DMS 273 (cell line): ENCODE data around the gene ARMC9.
"Not testable (repeated sequence)": the region's sequence is repeated elsewhere in the genome, so short reads cannot be mapped to it uniquely, and the experiment has no call there.

Source experiments
- DNase-seq: peaks from one replicate; lab custom pipeline; 2025; ENCODE audit not compliant: unreplicated experiment; lab: John Stamatoyannopoulos, UW

ARMC9 gene

GRCh38 chr2:231395188-231396057 lies 197.0 kb downstream of the ARMC9 start, which contains the start of gene B3GNT7:
Gene B3GNT7, plus strand, starts transcription at chr2:231395710. Its CDS starts 94 bp downstream, at chr2:231395804.
- DNase-seq = peak; percentile 37

- no peak for DNase-seq
These were observed 197.8 kb downstream of the ARMC9 start for GRCh38 chr2:231396058-231396821.

- DNase-seq = no peak
These were observed 198.8 kb downstream of the ARMC9 start for GRCh38 chr2:231397011-231397927.

DNA sequence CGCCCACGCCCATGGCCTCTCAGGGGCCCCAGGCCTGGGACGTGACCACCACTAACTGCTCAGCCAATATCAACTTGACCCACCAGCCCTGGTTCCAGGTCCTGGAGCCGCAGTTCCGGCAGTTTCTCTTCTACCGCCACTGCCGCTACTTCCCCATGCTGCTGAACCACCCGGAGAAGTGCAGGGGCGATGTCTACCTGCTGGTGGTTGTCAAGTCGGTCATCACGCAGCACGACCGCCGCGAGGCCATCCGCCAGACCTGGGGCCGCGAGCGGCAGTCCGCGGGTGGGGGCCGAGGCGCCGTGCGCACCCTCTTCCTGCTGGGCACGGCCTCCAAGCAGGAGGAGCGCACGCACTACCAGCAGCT lies 199.5 kb downstream of the ARMC9 start:
- no peak for DNase-seq

- DNase-seq = no peak
These were observed 200.2 kb downstream of the ARMC9 start for GRCh38 chr2:231398585-231398984.

GRCh38 chr2:231399046-231399852 lies 200.8 kb downstream of the ARMC9 start:
- DNase-seq = no peak

- DNase-seq = no peak
These were observed 201.6 kb downstream of the ARMC9 start for GRCh38 chr2:231399853-231400680.

DNA sequence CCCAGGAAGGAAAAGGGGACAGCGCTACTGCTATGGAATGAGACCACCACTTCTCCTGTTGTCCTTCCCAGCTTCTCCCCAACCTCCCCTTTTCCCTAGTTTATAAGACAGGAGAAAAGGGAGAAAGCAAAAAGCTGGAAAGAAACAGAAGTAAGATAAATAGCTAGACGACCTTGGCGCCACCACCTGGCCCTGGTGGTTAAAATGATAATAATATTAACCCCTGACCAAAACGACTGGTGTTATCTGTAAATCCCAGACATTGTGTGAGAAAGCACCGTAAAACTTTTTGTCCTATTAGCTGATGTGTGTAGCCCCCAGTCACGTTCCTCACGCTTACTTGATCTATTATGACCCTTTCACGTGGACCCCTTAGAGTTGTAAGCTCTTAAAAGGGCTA lies 202.2 kb downstream of the ARMC9 start:
- DNase-seq = not testable (repeated sequence)

GRCh38 chr2:231401101-231401500 lies 202.7 kb downstream of the ARMC9 start:
- not testable (repeated sequence) for DNase-seq

DNA sequence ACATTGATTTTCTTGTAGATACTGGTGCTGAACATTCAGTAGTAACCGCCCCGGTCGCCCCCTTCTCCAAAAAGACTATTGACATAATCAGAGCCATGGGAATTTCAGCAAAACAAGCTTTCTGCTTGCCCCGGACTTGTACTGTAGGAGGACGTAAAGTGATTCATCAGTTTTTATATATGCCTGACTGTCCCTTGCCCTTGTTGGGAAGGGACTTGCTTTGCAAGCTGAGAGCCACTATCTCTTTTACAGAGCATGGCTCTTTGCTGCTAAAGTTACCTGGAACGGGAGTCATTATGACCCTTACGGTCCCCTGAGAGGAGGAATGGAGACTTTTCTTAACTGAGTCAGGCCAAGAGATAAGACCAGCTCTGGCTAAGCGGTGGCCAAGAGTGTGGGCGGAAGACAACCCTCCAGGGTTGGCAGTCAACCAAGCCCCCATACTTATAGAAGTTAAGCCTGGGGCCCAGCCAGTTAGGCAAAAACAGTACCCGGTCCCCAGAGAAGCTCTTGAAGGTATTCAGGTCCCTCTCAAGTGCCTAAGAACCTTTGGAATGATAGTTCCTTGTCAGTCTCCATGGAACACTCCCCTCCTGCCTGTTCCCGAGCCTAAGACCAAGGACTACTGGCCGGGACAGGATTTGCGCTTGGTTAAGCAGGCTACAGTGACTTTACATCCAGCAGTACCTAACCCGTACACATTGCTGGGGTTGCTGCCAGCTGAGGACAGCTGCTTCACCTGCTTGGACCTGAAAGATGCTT lies 205.2 kb downstream of the ARMC9 start:
- DNase-seq = not testable (repeated sequence)

DNA sequence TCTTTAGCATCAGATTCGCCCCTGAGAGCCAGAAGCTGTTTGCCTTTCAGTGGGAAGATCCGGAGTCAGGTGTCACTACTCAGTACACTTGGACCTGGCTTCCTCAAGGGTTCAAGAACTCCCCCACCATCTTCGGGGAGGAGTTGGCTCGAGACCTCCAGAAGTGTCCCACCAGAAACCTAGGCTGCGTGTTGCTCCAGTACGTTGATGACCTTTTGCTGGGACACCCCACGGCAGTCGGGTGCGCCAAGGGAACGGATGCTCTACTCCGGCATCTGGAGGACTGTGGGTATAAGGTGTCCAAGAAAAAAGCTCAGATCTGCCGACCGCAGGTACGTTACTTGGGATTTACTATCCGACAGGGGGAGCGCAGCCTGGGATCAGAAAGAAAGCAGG lies 205.8 kb downstream of the ARMC9 start:
- not testable (repeated sequence) for DNase-seq

- not testable (repeated sequence) for DNase-seq
These were observed 207.4 kb downstream of the ARMC9 start for GRCh38 chr2:231405601-231406367.

DNA sequence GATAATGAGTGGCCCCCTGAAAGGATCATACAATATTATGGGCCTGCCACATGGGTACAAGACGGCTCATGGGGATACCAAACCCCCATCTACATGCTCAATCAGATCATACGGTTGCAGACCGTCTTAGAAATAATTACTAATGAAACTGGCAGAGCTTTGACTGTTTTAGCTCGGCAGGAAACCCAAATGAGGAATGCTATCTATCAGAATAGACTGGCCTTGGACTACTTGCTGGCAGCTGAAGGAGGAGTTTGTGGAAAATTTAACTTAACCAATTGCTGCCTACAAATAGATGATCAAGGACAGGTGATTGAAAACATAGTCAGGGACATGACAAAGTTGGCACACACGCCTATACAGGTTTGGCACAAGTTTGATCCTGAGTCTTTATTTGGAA lies 209.3 kb downstream of the ARMC9 start:
- not testable (repeated sequence) for DNase-seq

GRCh38 chr2:231408304-231408703 lies 209.9 kb downstream of the ARMC9 start:
- DNase-seq = not testable (repeated sequence)

DNA sequence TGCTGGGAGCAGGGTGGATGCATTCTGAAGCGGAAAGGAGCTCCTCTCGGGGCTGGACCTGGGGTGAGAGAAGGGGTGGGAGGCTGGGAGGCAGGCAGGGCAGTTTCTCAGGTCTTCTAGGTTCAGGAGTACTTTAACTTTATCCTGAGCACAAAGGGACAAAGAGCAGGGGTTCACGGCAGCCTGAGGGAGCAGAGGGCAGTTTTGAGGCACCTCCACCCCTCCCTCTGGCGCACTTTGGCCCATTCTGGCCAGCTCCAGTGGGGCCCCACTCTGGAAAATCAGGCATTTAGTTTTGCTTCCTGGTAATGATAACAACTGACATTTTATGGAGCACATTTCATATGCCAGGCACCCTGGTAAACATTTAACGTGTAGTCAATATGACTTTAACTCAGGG lies 211.3 kb downstream of the ARMC9 start:
- no peak for DNase-seq

- peak; percentile 35 for DNase-seq
These were observed 212.0 kb downstream of the ARMC9 start for GRCh38 chr2:231410293-231411004.

DNA sequence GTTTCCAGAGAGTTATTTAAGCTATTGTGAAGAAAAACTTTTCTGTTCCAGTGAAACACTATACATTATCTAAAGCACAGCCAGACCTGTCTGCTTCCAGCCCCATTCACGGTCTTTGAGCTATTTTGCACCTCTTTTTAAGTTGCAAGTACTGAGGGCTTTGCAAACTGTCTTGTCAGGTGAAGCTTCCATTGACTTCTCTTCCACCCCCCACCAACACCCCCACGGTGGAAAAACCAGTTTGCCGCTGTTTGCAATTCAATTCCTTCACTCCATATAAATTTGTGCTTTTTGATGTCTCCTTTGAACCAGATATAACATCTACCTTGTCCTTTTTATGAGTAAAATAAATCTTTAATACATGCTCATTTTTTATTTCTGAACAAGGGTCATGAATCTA lies 212.8 kb downstream of the ARMC9 start:
- no peak for DNase-seq
